Omental fat pad (tissue), 4 donors: Measurements from ENCODE around the gene ZNF780B. TPM values are rescaled to one million over a fixed set of nuclear protein-coding genes. Genes with fewer than 3 reads are reported as not detected.

Experiments used
- ATAC-seq: fragments of 150-250 bp; one replicate; pipeline ENCODE4 v1.9.1; 2016; ENCODE audit warnings: mild to moderate bottlenecking, moderate library complexity; ENCODE audit not compliant: low FRiP score
- DNase-seq: peaks from one replicate; pipeline ENCODE4 v3.0.0-alpha.2; 2019; ENCODE audit warnings: low spot score
- total RNA-seq, 4 donors: library from RNA; depleted of rRNA; stranded (reverse); fragments of >200 nt; gene quantifications; one replicate each; pipeline ENCODE4 v1.1.0, GENCODE V29; 2016
- TF ChIP-seq, protein P1 (sequence below), 3 donors: fragments of 450-650 bp; IDR thresholded peaks; one replicate each; pipeline ENCODE4 v1.5.1; 2016 to 2017; ENCODE audit warnings: antibody characterized with exemption in 3 of 3, mild to moderate bottlenecking in 3 of 3, moderate library complexity in 2 of 3

The ZNF780B gene
- total RNA-seq, 4 donors from 2014 or later: 7.2 to 17.8 (median 10.7) TPM

DNA sequence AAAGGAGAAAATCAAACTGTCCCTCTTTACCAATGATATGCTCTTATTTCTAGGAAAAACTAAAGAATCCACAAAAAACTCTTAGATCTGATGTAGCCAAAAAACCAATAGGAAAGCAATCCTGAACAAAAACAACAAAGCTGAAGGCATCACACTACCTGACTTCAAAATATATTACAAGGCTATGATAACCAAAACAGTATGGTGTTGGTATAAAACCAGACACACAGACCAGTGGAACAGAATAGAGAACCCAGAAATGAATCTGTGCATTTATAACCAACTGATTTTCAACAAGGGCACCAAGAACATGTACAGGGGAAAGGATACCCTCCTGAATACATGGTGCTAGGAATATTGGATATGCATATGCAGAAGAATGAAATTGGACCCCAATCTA, 68.9 kb downstream of the ZNF780B start:
- TF ChIP-seq, protein P1, sequence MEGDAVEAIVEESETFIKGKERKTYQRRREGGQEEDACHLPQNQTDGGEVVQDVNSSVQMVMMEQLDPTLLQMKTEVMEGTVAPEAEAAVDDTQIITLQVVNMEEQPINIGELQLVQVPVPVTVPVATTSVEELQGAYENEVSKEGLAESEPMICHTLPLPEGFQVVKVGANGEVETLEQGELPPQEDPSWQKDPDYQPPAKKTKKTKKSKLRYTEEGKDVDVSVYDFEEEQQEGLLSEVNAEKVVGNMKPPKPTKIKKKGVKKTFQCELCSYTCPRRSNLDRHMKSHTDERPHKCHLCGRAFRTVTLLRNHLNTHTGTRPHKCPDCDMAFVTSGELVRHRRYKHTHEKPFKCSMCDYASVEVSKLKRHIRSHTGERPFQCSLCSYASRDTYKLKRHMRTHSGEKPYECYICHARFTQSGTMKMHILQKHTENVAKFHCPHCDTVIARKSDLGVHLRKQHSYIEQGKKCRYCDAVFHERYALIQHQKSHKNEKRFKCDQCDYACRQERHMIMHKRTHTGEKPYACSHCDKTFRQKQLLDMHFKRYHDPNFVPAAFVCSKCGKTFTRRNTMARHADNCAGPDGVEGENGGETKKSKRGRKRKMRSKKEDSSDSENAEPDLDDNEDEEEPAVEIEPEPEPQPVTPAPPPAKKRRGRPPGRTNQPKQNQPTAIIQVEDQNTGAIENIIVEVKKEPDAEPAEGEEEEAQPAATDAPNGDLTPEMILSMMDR (IDR thresholded peaks at IDR 0.05): no peak
- DNase-seq (no peak), ATAC-seq (no peak)

GRCh38 chr19:39986643-39987042, 69.4 kb downstream of the ZNF780B start:
- ATAC-seq (no peak), DNase-seq (no peak)
- TF ChIP-seq, protein P1 (IDR thresholded peaks at IDR 0.05): no peak

GRCh38 chr19:39983695-39984300, 72.2 kb downstream of the ZNF780B start:
- ATAC-seq: no peak
- TF ChIP-seq, protein P1 (IDR thresholded peaks at IDR 0.05): no peak
- no peak for DNase-seq

DNA sequence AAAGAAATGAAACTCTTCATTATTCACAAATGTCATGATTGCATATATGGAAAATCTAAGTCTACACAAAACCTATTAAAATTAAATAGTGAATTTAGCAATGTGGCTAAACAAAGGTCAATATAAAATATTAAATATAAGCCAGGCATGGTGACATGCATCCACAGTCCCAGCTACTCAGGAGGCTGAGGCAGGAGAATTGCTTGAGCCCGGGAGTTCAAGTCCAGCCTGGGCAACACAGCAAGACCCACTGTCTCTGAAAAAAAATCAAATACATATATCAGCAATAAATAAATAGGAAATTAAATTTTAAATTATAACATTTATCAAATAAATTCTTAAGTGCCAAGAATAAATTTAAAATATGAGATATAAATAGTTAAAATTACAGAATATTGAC, 73.1 kb downstream of the ZNF780B start:
- TF ChIP-seq, protein P1 (IDR thresholded peaks at IDR 0.05): no peak
- no peak for DNase-seq
- no peak for ATAC-seq

Other genes with a start within 250 kb of the ZNF780B start
- 1 to 10 TPM; 4.6 to 9.9 (median 5.3) TPM for gene DYRK1B, start 222.1 kb downstream of the ZNF780B start, total RNA-seq
- 100 to 1,000 TPM; 103 to 194 (median 125) TPM for gene FBL, start 209.9 kb downstream of the ZNF780B start, total RNA-seq
- gene FCGBP, start 121.6 kb downstream of the ZNF780B start, total RNA-seq: 100 to 1,000 TPM in 1 of 4 donors, 10 to 100 TPM in 3; 12.5 to 197 (median 29.3) TPM
- gene PSMC4, start 85.1 kb downstream of the ZNF780B start, total RNA-seq: 100 to 1,000 TPM in 1 of 4 donors, 10 to 100 TPM in 3; 52.6 to 141 (median 75.4) TPM
- 10 to 100 TPM in 1 of 4 donors, 1 to 10 TPM in 3; 1.4 to 11.8 (median 6.7) TPM for gene ZNF546, start 59.2 kb downstream of the ZNF780B start, total RNA-seq
- 10 to 100 TPM in 3 of 4 donors, 1 to 10 TPM in 1; 4.8 to 14.7 (median 11.4) TPM for gene ZNF780A, start 34.7 kb upstream of the ZNF780B start, total RNA-seq
- gene MAP3K10, start 135.2 kb upstream of the ZNF780B start, total RNA-seq: 1 to 10 TPM; 5.9 to 9.7 (median 7.6) TPM
- under 1 TPM in 1 of 4 donors, not detected in 3; 0.28 TPM for gene TTC9B, start 162.2 kb upstream of the ZNF780B start, total RNA-seq
- gene CCNP, start 170.5 kb upstream of the ZNF780B start, total RNA-seq: 1 to 10 TPM in 1 of 4 donors, under 1 TPM in 2, not detected in 1; 0.37 to 1.1 (median 0.48) TPM
- gene AKT2, start 229.1 kb upstream of the ZNF780B start, total RNA-seq: 100 to 1,000 TPM in 2 of 4 donors, 10 to 100 TPM in 2; 84.7 to 151 (median 99.1) TPM